GM12873 (cell line): ENCODE results near the gene PTPN13.

ENCODE experiments used
- CTCF ChIP-seq: IDR thresholded peaks from 2 replicates; pipeline ENCODE4 v1.5.1; 2012; ENCODE audit warnings: low read depth, mild to moderate bottlenecking, moderate library complexity, low read length, control low read depth; ENCODE audit not compliant: insufficient read depth; ENCODE audit errors: missing control alignments

PTPN13 gene

GRCh38 chr4:86594559-86595425, 677 bp downstream of the PTPN13 start:
- TF ChIP-seq CTCF = no peak

GRCh38 chr4:86595426-86595805, 1.3 kb downstream of the PTPN13 start:
- no peak for TF ChIP-seq CTCF

GRCh38 chr4:86596807-86597206, 2.7 kb downstream of the PTPN13 start:
- TF ChIP-seq CTCF = no peak

- TF ChIP-seq CTCF = no peak
These were observed 6.0 kb downstream of the PTPN13 start for GRCh38 chr4:86600007-86600653.

GRCh38 chr4:86603311-86603885, 9.3 kb downstream of the PTPN13 start:
- no peak for TF ChIP-seq CTCF

GRCh38 chr4:86606809-86607208, 12.7 kb downstream of the PTPN13 start:
- no peak for TF ChIP-seq CTCF

- no peak for TF ChIP-seq CTCF
These were observed 14.8 kb downstream of the PTPN13 start for GRCh38 chr4:86608757-86609375.
